CD4-positive, alpha-beta T cell treated with Interleukin-21 for 1 hour (primary cell): ENCODE data around the gene DTNA.
A peak's percentile ranks its signal among the peaks of the same experiment; 100 is the strongest.
"Not testable (repeated sequence)": the region's sequence is repeated elsewhere in the genome, so short reads cannot be mapped to it uniquely, and the experiment has no call there.

Experiments used
- DNase-seq: peaks from one replicate; pipeline ENCODE4 v3.0.0-alpha.2; 2020

DTNA gene

DNA sequence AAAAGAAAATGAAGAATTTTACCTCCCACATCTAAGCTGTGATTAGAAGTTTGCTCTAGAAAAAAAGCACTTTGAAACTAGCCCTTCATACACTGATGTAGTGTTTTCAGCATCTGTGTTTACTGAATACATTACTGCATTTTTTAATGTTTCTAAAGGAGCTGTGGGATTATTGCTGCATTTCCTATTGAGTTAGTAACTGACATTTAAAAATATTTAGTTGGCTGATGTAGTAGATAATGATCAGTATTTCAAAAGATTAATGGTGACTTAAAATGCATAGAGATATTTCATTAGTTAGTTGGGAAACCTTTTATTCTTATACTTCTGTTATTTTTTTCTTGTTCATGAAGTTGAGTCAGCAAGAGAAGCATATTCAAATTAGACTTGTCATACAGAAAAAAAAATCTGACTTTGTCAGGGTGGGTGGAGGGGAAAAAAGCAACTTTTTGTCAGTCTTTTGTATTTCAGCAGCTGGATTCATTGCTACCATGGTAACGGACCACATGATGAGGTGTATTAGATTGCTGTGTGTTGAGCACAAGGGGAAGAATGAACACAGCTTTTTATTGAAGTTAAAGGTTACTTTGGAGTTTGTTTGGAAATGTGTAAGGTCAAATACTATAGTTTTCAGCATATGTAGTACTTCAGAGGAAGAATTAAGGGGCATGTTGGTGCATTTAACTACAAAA lies at the start of gene DTNA:
TSS of gene DTNA (plus strand) at position 549 of the 692 bp plus-strand sequence. CDS start 45,679 bp downstream, outside the sequence.
- no peak for DNase-seq

GRCh38 chr18:34660572-34660971 lies 49.5 kb upstream of the DTNA start:
- DNase-seq: no peak

DNA sequence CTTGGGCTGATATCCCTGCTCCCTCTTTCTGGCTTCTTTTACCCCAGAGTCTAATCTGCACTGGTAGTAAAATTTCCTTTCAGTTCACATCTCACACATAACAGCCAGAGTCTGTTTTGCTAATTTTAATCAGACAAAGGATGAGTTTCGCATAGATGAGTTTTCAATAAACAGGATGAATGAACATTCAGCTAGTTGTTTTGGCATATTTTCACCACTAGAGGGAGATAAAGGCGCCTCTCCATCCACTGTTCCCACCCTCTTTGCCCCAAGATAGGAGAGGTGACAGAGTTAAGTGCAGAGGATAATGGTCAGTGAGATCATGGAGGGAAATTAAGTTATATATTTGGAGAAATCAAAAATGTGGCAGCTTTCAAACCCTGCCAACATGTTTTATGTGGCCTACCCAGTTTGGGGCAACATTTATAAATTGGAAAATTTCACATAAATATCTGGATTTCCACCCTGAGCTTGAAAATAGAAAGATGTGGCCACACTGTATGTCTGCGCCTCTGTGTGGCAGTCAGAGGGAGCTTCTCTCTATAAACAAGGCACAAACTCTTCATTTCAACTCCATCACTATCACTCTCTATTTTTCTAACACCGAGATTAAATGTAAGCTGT lies 48.5 kb upstream of the DTNA start:
- DNase-seq: peak; percentile 17

DNA sequence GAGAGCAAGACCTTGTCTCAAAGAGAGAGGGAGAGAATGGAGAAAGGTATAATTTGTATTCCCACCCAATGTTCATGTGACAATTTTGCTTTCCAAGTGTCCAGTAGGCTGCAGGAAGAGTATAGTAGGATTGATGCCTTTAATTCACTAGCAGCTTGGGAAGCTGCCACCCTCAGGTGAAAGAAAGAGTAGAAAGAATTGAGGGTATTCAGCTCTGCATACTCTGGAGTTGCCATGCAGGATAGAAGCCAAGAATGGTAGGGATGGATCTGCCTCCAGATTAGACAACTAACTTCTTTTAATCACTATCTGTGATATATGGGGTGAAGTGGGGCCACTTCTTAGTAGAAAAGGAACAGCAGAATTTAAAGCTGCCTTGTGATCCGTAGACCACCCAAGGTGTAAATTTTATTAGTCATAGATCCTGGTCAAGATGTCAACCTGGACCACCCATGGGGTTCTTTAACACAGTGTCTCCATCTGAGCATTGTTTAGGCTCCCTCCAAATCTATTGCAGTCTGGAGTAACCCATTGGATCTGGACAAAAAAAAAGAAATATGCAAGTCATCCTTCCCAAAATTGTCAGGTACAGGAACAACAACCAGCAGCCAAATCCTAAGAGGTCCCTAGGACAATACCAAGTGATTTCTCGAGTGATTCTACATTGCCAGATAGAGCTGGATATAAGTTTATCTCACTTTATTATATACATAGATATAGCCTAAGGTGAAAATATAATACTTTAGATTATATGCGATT lies 33.1 kb upstream of the DTNA start:
- no peak for DNase-seq

- DNase-seq: not testable (repeated sequence)
Measured at GRCh38 chr18:34689750-34690149, 20.3 kb upstream of the DTNA start.

- DNase-seq: no peak
Measured at GRCh38 chr18:34691614-34692013, 18.5 kb upstream of the DTNA start.

DNA sequence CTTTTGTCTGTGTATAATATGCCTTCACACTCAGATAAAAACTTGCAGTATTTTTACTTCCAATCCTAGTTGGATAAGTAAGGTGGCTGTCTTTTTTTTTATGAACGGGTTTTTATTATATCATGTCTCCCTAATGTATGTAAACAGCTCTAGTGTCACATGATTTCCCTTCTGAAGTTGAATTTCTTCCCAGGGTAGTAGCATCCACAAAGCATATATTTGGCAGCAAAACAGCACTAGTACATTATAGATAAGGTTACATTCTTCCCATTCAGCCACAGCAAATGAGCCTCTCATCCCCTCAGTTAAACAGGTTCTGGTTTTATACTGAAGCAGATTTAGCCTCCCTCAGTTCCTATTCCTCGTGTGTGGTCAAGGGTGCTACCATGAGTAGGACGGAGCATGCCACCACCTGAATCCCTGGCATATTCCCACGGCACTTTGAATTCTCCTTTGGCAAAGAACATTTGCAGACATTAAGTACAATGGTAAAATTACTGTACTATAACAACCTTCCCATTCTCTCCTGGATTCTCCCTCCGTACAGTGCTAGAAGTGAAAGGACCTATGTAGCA lies 15.4 kb upstream of the DTNA start:
- no peak for DNase-seq

- DNase-seq: no peak
Measured at GRCh38 chr18:34695310-34695709, 14.8 kb upstream of the DTNA start.

DNA sequence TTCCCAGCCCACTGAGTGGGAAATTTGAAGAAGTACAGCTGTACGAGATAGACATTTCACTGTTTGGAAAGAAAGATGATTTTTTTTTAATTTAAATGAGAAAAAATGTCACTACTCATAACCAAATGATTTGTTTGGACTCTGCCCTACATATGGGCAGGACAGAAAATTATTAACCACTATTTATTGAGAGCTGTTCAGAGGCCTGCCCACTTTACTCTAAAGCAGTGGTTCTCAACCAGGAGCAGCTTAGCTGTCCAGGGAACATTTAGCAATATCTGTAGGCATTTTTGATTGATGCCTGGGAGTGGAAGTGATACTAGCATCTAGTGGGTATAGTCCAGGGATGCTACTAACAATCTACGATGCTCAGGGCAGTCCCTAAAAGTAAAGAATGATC lies 13.4 kb upstream of the DTNA start:
- no peak for DNase-seq

DNA sequence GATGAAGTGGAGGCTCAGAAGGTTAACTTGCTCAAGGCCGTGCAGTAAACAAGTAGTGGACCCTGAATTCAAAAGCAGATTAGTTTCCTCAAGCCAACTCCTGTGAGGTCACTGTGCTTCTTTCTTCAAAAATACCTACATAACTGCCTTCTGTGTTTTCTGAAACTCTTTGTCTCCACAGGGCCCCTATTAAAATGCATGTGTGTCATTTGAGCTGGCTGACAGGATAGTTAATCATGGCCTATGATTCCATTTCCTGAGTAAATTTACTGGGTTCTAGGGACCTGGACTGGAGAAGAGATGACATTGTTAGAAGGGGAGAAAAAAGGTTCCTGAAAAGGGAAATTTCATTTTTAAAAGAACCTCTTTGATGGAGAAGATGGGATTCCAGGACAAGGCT lies 12.9 kb upstream of the DTNA start:
- no peak for DNase-seq

DNA sequence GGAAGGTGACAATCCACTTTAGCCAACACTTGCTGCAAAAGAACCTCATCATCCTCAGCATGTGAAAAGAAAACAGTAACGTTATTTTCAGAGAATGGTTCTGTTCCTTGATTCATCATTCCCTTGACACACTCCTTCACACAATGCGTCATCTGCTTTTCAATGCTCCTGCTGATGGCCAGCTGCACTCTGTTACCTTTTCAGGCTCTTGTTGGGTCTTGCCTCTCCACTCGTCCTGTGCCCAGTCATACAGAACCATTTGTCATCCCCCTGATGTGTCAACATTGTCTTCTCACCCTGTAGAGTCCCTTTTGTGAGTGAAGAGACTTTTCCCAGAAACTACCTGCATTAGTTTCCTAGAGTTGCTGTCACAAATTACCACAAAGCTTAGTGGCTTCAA lies 12.2 kb upstream of the DTNA start:
- no peak for DNase-seq

DNA sequence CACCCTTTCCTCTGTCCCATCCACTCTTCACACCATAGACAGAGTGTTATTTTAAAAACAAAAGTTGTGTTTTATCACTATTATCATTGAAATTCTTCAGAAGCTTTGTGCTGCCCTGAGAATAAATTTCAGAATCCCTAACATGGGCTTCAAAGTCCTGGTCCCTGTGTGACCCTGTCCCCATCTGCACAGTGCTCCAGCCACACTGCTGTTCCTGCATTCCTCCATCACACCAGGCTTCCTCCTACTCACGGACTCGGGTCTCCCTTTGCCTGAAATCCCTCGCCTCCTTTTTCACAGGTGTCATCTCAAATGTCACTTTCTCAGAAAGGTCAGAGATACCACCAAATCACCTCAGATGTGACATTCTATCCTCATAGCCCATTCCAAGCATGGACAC lies 8.2 kb upstream of the DTNA start:
- DNase-seq: no peak

- DNase-seq: no peak
Measured at GRCh38 chr18:34702814-34703213, 7.3 kb upstream of the DTNA start.

GRCh38 chr18:34704074-34704473 lies 6.0 kb upstream of the DTNA start:
- DNase-seq: no peak

- no peak for DNase-seq
Measured at GRCh38 chr18:34704823-34705222, 5.3 kb upstream of the DTNA start.

DNA sequence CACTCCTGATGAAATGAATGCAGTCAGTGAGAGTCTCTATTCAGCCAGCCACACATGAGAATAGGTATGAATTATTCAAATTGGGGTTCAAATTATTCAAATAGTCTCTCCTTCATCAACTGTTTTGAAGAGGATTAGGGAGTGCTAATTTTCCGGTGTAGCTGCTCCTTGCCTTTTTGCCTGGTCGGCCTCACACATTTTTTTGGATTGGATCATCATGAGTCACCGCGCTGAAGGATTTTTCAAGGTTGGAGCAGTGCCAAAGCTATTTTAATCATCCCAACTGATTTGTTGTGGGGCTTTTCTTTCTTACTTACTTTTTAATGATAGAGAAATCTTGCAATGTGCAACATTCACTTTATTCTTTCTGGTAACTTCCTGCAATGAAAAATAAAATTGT lies 2.4 kb upstream of the DTNA start:
- DNase-seq: no peak

DNA sequence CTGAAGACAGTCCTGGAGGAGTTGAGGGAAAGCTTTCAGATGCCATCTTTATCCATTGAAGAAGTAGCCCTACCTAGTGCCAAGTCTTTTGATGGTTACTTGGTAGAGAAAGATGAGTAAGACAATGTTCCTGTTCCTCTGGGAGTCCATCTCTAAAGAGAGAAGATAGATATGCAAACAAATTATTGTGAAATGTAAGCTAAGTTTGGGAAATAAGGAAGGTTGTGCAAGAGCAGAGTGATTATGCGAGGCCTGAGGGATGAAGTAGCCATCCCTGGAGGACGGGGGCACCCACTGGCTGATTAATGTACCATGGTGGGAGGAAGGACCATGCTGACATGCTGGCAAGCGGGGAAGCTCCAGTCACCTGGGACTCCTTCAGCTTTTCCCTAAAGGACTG lies 994 bp upstream of the DTNA start:
- no peak for DNase-seq

- no peak for DNase-seq
Measured at GRCh38 chr18:34710458-34710914, 388 bp downstream of the DTNA start.

DNA sequence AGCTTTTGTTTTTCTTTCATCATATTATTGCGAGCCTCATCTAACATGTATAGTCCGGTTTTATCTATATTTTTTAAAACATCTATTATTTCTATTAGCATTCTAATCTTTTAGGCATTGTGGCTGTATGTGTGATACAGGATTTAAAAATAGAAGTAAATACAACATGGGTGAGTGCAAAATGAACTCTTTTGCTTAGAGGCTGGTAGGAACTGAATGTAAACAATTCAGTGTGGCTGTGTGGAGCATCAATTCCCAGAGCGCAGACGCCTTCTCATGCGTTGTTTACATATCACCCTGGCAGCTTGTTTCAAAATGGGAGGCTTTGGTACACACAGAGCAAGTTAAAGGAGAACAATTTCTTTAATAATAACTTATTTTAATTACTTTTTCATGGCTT lies 836 bp downstream of the DTNA start:
- DNase-seq: no peak

GRCh38 chr18:34716111-34716510 lies 6.0 kb downstream of the DTNA start:
- not testable (repeated sequence) for DNase-seq

- no peak for DNase-seq
Measured at GRCh38 chr18:34718610-34719009, 8.5 kb downstream of the DTNA start.

GRCh38 chr18:34720220-34720619 lies 10.1 kb downstream of the DTNA start:
- DNase-seq: no peak

DNA sequence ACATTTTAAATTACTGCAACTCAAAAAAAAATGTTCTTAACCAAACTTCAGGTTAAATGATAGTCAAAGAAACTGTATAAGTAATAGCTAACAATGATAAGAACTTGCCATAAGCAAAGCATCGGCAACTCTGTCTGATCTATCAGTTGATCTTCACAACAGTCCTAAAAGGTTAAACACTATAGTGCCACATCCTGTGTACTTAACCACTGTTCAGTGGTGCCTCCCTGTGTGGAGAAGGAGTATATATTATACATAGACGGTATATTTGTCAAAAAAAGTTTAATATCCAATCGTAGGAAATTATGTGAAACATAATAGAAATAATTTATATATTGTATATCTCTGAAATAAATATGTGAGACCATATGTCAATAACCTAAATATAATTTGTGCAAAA lies 13.0 kb downstream of the DTNA start:
- no peak for DNase-seq

DNA sequence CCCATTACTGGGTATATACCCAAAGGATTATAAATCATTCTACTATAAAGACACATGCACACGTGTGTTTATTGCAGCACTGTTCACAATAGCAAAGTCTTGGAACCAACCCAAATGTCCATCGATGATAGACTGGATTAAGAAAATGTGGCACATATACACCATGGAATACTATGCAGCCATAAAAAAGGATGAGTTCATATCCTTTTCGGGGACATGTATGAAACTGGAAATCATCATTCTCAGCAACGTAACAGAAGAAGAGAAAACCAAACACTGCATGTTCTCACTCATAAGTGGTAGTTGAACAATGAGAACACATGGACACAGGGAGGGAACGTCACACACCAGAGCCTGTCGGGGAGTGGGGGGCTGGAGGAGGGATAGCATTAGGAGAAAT lies 15.6 kb downstream of the DTNA start:
- DNase-seq: not testable (repeated sequence)
